Neural cell (in vitro differentiated cells): Measurements from ENCODE around the gene RFX2. TPM values are rescaled to one million over a fixed set of nuclear protein-coding genes. Genes with fewer than 3 reads are reported as not detected.

Experiments
- H2AFZ ChIP-seq: fragments of 200-600, 300-800 bp; sonication (generic), shearing (Covaris generic); 2 replicates; pipeline ENCODE4 v1.6.0; 2014; ENCODE audit warnings: low read depth, mild to moderate bottlenecking, antibody characterized with exemption, low read length, moderate library complexity
- H3F3A ChIP-seq: fragments of 200-600 bp; shearing (Covaris generic); 2 replicates; pipeline ENCODE4 v1.6.1; 2016; ENCODE audit warnings: mild to moderate bottlenecking, moderate library complexity, mixed read lengths, antibody characterized with exemption, low read length; ENCODE audit not compliant: insufficient read depth, poor library complexity, severe bottlenecking
- H3K27ac ChIP-seq: fragments of 200-600, 300-800 bp; sonication (generic), shearing (Covaris generic); 2 replicates; pipeline ENCODE4 v1.5.1; 2014; ENCODE audit warnings: mild to moderate bottlenecking, low read length, moderate library complexity
- H3K27me3 ChIP-seq: fragments of 300-800, 200-600 bp; sonication (generic), shearing (Covaris generic); 2 replicates; pipeline ENCODE4 v1.6.0; 2014; ENCODE audit warnings: mild to moderate bottlenecking, low read depth, low read length, moderate library complexity; ENCODE audit not compliant: insufficient read depth
- H3K36me3 ChIP-seq: fragments of 300-800, 200-600 bp; sonication (generic), shearing (Covaris generic); 2 replicates; pipeline ENCODE4 v1.5.1; 2014; ENCODE audit warnings: mild to moderate bottlenecking, antibody characterized with exemption, low read length, moderate library complexity; ENCODE audit not compliant: insufficient read depth
- H3K4me2 ChIP-seq: fragments of 300-800, 200-600 bp; sonication (generic), shearing (Covaris generic); 2 replicates; pipeline ENCODE4 v1.6.0; 2014; ENCODE audit warnings: mild to moderate bottlenecking, low read length
- H3K4me3 ChIP-seq: fragments of 300-800, 200-600 bp; sonication (generic), shearing (Covaris generic); 2 replicates; pipeline ENCODE4 v1.5.1; 2014; ENCODE audit warnings: mild to moderate bottlenecking, low read length, moderate library complexity
- H3K79me2 ChIP-seq: fragments of 200-600 bp; shearing (Covaris generic); replicated peaks from 2 replicates; pipeline ENCODE4 v1.6.0; 2014; ENCODE audit warnings: mild to moderate bottlenecking, low read length, moderate library complexity; ENCODE audit not compliant: insufficient read depth
- H3K9ac ChIP-seq: fragments of 300-800, 200-600 bp; sonication (generic), shearing (Covaris generic); 2 replicates; pipeline ENCODE4 v1.6.1; 2016; ENCODE audit warnings: mild to moderate bottlenecking, low read length, mixed read lengths
- H3K9me2 ChIP-seq: fragments of 200-600 bp; shearing (Covaris generic); 2 replicates; pipeline ENCODE4 v1.6.1; 2016; ENCODE audit warnings: mild to moderate bottlenecking, low read length, mixed read lengths; ENCODE audit not compliant: insufficient read depth
- H3K9me3 ChIP-seq: fragments of 200-600, 300-800 bp; sonication (generic), shearing (Covaris generic); 2 replicates; pipeline ENCODE4 v1.6.1; 2016; ENCODE audit warnings: mild to moderate bottlenecking, mixed run types, low read length, moderate library complexity, mixed read lengths
- H4K20me1 ChIP-seq: fragments of 200-600 bp; shearing (Covaris generic); 2 replicates; pipeline ENCODE4 v1.6.1; 2016; ENCODE audit warnings: mild to moderate bottlenecking, mixed run types; ENCODE audit not compliant: insufficient read depth
- EP300 ChIP-seq: fragments of 450-650 bp; conservative IDR thresholded peaks from 2 replicates; pipeline ENCODE4 v1.6.1; 2014; ENCODE audit warnings: antibody characterized with exemption, mild to moderate bottlenecking, moderate library complexity; ENCODE audit not compliant: poor library complexity, severe bottlenecking
- EZH2 ChIP-seq: fragments of 200-600, 300-800 bp; shearing (Covaris generic), sonication (generic); IDR thresholded peaks from 2 replicates; pipeline ENCODE4 v1.6.1; 2014; ENCODE audit warnings: antibody characterized with exemption, low read length, borderline replicate concordance, mild to moderate bottlenecking; ENCODE audit not compliant: insufficient read depth, poor library complexity, severe bottlenecking
- MXI1 ChIP-seq: fragments of 450-650 bp; conservative IDR thresholded peaks from 2 replicates; pipeline ENCODE4 v1.6.1; 2014; ENCODE audit warnings: antibody characterized with exemption, mild to moderate bottlenecking; ENCODE audit not compliant: poor library complexity, severe bottlenecking
- POLR2AphosphoS5 ChIP-seq: IDR thresholded peaks from 2 replicates; pipeline ENCODE4 v1.6.1; 2012
- RAD21 ChIP-seq: fragments of 450-650 bp; conservative IDR thresholded peaks from 2 replicates; pipeline ENCODE4 v1.6.1; 2014; ENCODE audit warnings: antibody characterized with exemption, mild to moderate bottlenecking, moderate library complexity
- SMC3 ChIP-seq: fragments of 450-650 bp; conservative IDR thresholded peaks from 2 replicates; pipeline ENCODE4 v1.6.1; 2014; ENCODE audit warnings: antibody characterized with exemption, mild to moderate bottlenecking, moderate library complexity; ENCODE audit not compliant: poor library complexity
- TAF1 ChIP-seq: IDR thresholded peaks from 2 replicates; pipeline ENCODE4 v1.6.1; 2012; ENCODE audit warnings: low read depth
- polyA plus RNA-seq: library from polyadenylated mRNA; depleted of rRNA; stranded (reverse); fragments of >200 nt; gene quantifications from 2 replicates; pipeline ENCODE4 v1.2.3, GENCODE V29; 2014
- TF ChIP-seq, protein P1 (sequence below): fragments of 450-650 bp; IDR thresholded peaks from 2 replicates; pipeline ENCODE4 v1.5.1; 2014; ENCODE audit warnings: antibody characterized with exemption, mild to moderate bottlenecking, moderate library complexity; ENCODE audit not compliant: poor library complexity, severe bottlenecking
- TF ChIP-seq, protein P2 (sequence below): IDR thresholded peaks from 2 replicates; pipeline ENCODE4 v1.6.1; 2012; ENCODE audit warnings: borderline replicate concordance

The RFX2 gene
- polyA plus RNA-seq, 1 donor from 2014 or later, result 0.69 TPM

DNA sequence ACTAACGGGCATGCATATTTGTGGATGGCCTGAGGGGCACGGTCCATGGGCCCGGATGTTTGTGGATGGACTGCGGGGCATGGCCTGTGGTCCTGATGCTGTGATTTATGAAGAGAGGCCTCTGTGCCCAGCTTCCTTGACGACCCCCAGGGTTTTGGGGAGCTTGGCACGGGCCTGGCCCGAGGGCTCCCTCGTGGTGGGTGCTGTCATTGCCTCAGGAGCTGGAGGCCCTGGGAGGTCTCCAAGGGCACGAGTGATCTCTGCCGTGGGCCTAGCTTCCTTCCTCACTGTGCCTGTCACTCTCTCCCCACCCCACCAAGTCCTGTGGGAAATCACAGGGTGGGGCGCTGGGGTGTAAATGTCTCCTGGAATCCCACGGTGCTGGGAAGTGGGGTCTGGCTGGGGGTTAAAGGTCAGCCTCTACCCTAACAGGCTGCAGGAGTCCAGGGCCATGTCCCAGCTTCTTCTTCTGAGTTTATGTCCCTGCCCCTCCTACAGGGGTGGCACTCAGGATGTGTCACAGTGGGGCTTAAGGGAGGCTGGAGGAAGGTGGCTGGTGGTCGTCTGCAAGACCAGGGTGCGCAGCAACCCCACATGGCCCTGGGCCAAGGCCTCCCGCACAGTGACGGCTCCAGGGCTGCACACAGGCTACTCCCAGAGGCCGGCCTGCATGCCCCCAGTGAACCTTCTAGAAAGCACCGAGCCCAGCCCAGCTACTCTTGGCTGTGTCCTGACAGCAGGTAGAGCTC is 104.8 kb downstream of the RFX2 start:
- H3K79me2 ChIP-seq, result no peaks in the 10 kb centered on the region
- H2AFZ ChIP-seq, result no peak overlapping the region
- H3K4me2 ChIP-seq, result no peak overlapping the region
- H3K9me3 ChIP-seq, result no peaks in the 10 kb centered on the region
- no peak overlapping the region for H3K9ac ChIP-seq
- no peaks in the 10 kb centered on the region for H3K27me3 ChIP-seq
- H3K9me2 ChIP-seq, result no peaks in the 10 kb centered on the region
- no peaks in the 10 kb centered on the region for H3K36me3 ChIP-seq
- H3F3A ChIP-seq, result no peaks in the 10 kb centered on the region
- H4K20me1 ChIP-seq, result no peaks in the 10 kb centered on the region
- TF ChIP-seq RAD21 (no peak), EZH2 (no peak), EP300 (no peak), SMC3 (no peak), POLR2AphosphoS5 (no peak), MXI1 (no peak), TAF1 (no peak)
- TF ChIP-seq, protein P1, sequence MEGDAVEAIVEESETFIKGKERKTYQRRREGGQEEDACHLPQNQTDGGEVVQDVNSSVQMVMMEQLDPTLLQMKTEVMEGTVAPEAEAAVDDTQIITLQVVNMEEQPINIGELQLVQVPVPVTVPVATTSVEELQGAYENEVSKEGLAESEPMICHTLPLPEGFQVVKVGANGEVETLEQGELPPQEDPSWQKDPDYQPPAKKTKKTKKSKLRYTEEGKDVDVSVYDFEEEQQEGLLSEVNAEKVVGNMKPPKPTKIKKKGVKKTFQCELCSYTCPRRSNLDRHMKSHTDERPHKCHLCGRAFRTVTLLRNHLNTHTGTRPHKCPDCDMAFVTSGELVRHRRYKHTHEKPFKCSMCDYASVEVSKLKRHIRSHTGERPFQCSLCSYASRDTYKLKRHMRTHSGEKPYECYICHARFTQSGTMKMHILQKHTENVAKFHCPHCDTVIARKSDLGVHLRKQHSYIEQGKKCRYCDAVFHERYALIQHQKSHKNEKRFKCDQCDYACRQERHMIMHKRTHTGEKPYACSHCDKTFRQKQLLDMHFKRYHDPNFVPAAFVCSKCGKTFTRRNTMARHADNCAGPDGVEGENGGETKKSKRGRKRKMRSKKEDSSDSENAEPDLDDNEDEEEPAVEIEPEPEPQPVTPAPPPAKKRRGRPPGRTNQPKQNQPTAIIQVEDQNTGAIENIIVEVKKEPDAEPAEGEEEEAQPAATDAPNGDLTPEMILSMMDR, result no peak
- TF ChIP-seq, protein P2, sequence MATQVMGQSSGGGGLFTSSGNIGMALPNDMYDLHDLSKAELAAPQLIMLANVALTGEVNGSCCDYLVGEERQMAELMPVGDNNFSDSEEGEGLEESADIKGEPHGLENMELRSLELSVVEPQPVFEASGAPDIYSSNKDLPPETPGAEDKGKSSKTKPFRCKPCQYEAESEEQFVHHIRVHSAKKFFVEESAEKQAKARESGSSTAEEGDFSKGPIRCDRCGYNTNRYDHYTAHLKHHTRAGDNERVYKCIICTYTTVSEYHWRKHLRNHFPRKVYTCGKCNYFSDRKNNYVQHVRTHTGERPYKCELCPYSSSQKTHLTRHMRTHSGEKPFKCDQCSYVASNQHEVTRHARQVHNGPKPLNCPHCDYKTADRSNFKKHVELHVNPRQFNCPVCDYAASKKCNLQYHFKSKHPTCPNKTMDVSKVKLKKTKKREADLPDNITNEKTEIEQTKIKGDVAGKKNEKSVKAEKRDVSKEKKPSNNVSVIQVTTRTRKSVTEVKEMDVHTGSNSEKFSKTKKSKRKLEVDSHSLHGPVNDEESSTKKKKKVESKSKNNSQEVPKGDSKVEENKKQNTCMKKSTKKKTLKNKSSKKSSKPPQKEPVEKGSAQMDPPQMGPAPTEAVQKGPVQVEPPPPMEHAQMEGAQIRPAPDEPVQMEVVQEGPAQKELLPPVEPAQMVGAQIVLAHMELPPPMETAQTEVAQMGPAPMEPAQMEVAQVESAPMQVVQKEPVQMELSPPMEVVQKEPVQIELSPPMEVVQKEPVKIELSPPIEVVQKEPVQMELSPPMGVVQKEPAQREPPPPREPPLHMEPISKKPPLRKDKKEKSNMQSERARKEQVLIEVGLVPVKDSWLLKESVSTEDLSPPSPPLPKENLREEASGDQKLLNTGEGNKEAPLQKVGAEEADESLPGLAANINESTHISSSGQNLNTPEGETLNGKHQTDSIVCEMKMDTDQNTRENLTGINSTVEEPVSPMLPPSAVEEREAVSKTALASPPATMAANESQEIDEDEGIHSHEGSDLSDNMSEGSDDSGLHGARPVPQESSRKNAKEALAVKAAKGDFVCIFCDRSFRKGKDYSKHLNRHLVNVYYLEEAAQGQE, result no peak
- no peak overlapping the region for H3K27ac ChIP-seq
- H3K4me3 ChIP-seq, result no peak overlapping the region

DNA sequence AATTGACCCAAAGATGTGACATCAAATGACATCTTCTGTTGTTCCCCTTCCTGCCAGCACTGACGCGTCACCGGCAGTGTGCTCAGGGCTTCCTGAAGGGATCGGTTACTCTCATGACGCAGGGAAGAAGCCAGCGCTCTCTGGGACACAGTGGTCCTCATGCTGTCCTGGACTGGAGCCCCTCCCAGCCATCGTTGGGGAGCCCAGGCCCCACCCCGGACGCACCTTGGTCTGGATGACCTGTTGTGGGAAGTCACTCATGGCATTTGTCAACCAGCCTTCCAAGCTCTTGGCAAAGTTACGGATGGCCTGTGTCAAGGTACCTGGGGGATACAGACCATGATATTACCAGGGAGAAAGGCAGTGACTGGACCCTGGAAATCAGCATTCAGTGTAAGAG is 106.3 kb downstream of the RFX2 start:
- Histone ChIP-seq H3K9ac (no peak overlapping the region), H3K4me3 (no peak overlapping the region), H3K79me2 (no peaks in the 10 kb centered on the region), H3K4me2 (no peak overlapping the region), H3K27me3 (no peaks in the 10 kb centered on the region), H3K36me3 (no peaks in the 10 kb centered on the region), H2AFZ (no peak overlapping the region), H3K9me3 (no peaks in the 10 kb centered on the region), H3F3A (no peaks in the 10 kb centered on the region), H3K9me2 (no peaks in the 10 kb centered on the region), H4K20me1 (no peaks in the 10 kb centered on the region), H3K27ac (no peak overlapping the region)
- no peak for TF ChIP-seq SMC3
